HEK293T (cell line): Measurements from ENCODE around the gene DYNLRB1.

Experiments
- CTCF ChIA-PET: fragments of 350-600 bp; formaldehyde crosslinking; extraction: SDS; loops from one replicate; lab custom pipeline; 2021; ENCODE audit warnings: antibody characterized with exemption, inconsistent platforms; lab: Yijun Ruan, JAX
- POLR2A ChIA-PET: fragments of 350-600 bp; formaldehyde crosslinking; extraction: SDS; loops from one replicate; lab custom pipeline; 2020; ENCODE audit warnings: antibody characterized with exemption, inconsistent platforms; lab: Yijun Ruan, JAX
- DNase-seq: peaks from one replicate; pipeline ENCODE4 v3.0.0; 2012; ENCODE audit warnings: mixed read lengths; ENCODE audit errors: extremely low spot score
- ARNT ChIP-seq: fragments of 450-650 bp; IDR thresholded peaks from 2 replicates; pipeline ENCODE4 v1.6.1; 2017; ENCODE audit warnings: mild to moderate bottlenecking
- BHLHE40 ChIP-seq: fragments of 450-650 bp; IDR thresholded peaks from 2 replicates; pipeline ENCODE4 v1.6.1; 2016; ENCODE audit warnings: mild to moderate bottlenecking, moderate library complexity, borderline replicate concordance
- CTBP1 ChIP-seq: fragments of 450-650 bp; IDR thresholded peaks from 2 replicates; pipeline ENCODE4 v1.6.1; 2016; ENCODE audit warnings: borderline replicate concordance
- ELF4 ChIP-seq: fragments of 450-650 bp; IDR thresholded peaks from 2 replicates; pipeline ENCODE4 v1.6.1; 2017; ENCODE audit warnings: antibody characterized with exemption
- FOXA1 ChIP-seq: fragments of 450-650 bp; IDR thresholded peaks from 2 replicates; pipeline ENCODE4 v1.6.1; 2016; ENCODE audit warnings: mild to moderate bottlenecking
- FOXK2 ChIP-seq: fragments of 450-650 bp; IDR thresholded peaks from 2 replicates; pipeline ENCODE4 v1.6.1; 2016; ENCODE audit warnings: mild to moderate bottlenecking
- FOXM1 ChIP-seq: fragments of 450-650 bp; IDR thresholded peaks from 2 replicates; pipeline ENCODE4 v1.6.1; 2017; ENCODE audit warnings: mild to moderate bottlenecking, borderline replicate concordance
- HDGF ChIP-seq: fragments of 450-650 bp; IDR thresholded peaks from 2 replicates; pipeline ENCODE4 v1.6.1; 2017; ENCODE audit warnings: antibody characterized with exemption, borderline replicate concordance
- L3MBTL2 ChIP-seq: fragments of 450-650 bp; conservative IDR thresholded peaks from 2 replicates; pipeline ENCODE4 v1.6.1; 2016; ENCODE audit warnings: mild to moderate bottlenecking
- LEF1 ChIP-seq: fragments of 450-650 bp; IDR thresholded peaks from 2 replicates; pipeline ENCODE4 v1.6.1; 2017; ENCODE audit warnings: mild to moderate bottlenecking, borderline replicate concordance
- NFRKB ChIP-seq: fragments of 450-650 bp; IDR thresholded peaks from 2 replicates; pipeline ENCODE4 v1.6.1; 2016; ENCODE audit warnings: mild to moderate bottlenecking, moderate library complexity
- PKNOX1 ChIP-seq: fragments of 450-650 bp; IDR thresholded peaks from 2 replicates; pipeline ENCODE4 v1.6.1; 2016
- SP1 ChIP-seq: fragments of 450-650 bp; IDR thresholded peaks from 2 replicates; pipeline ENCODE4 v1.6.1; 2017
- SUZ12 ChIP-seq: fragments of 450-650 bp; IDR thresholded peaks from 2 replicates; pipeline ENCODE4 v1.6.1; 2016; ENCODE audit warnings: mild to moderate bottlenecking
- TARDBP ChIP-seq: fragments of 450-650 bp; IDR thresholded peaks from 2 replicates; pipeline ENCODE4 v1.6.1; 2016
- ZNF384 ChIP-seq: fragments of 450-650 bp; IDR thresholded peaks from 2 replicates; pipeline ENCODE4 v1.6.1; 2016

The DYNLRB1 gene

GRCh38 chr20:34582221-34582620 lies 66.0 kb downstream of the DYNLRB1 start:
- TF ChIP-seq TARDBP (no peak), NFRKB (no peak), ARNT (no peak), FOXA1 (no peak), SUZ12 (no peak), ELF4 (no peak), SP1 (no peak), BHLHE40 (no peak), FOXM1 (no peak), FOXK2 (no peak), PKNOX1 (no peak), ZNF384 (no peak), LEF1 (no peak), HDGF (no peak), L3MBTL2 (no peak), CTBP1 (no peak)
- no peak for DNase-seq
- CTCF ChIA-PET: no interaction called here
- POLR2A ChIA-PET: interaction anchor here (1.0 kb wide), 1 partner anchor 95 kb away, joined by 3 read pairs; the partner anchor contains the start of gene PIGU

- CTCF ChIA-PET: interaction anchor here (0.5 to 0.6 kb wide), 2 partner anchors 17 to 326 kb away, joined by 3 to 6 read pairs; no protein-coding TSS in a partner anchor
- no peak for DNase-seq
- TF ChIP-seq FOXM1 (no peak), SUZ12 (no peak), BHLHE40 (no peak), PKNOX1 (no peak), ARNT (no peak), L3MBTL2 (no peak), NFRKB (no peak)
- POLR2A ChIA-PET: interaction anchor here (1.0 to 1.9 kb wide), 2 partner anchors 67 to 94 kb away, joined by 3 to 8 read pairs; partner anchors contain the start of genes DYNLRB1 and PIGU
These were observed 66.7 kb downstream of the DYNLRB1 start for GRCh38 chr20:34582911-34583310.

- ChIA-PET CTCF (no interaction called here), POLR2A (interaction anchor here (1.9 kb wide), 1 partner anchor 68 kb away, joined by 8 read pairs; the partner anchor contains the start of gene DYNLRB1)
- TF ChIP-seq ARNT: no peak
- no peak for TF ChIP-seq LEF1
- TF ChIP-seq PKNOX1: no peak
- no peak for TF ChIP-seq NFRKB
- no peak for TF ChIP-seq FOXK2
- no peak for TF ChIP-seq CTBP1
- TF ChIP-seq BHLHE40: no peak
- TF ChIP-seq ZNF384: no peak
- TF ChIP-seq SP1: no peak
- no peak for TF ChIP-seq TARDBP
- no peak for TF ChIP-seq FOXM1
- TF ChIP-seq SUZ12: no peak
- no peak for TF ChIP-seq HDGF
- TF ChIP-seq L3MBTL2: no peak
- TF ChIP-seq ELF4: no peak
- TF ChIP-seq FOXA1: no peak
- no peak for DNase-seq
These were observed 67.3 kb downstream of the DYNLRB1 start for GRCh38 chr20:34583544-34583943.

GRCh38 chr20:34585019-34585418 lies 68.8 kb downstream of the DYNLRB1 start:
- TF ChIP-seq LEF1: no peak
- no peak for TF ChIP-seq PKNOX1
- no peak for TF ChIP-seq TARDBP
- TF ChIP-seq FOXM1: no peak
- TF ChIP-seq L3MBTL2: no peak
- DNase-seq: no peak
- POLR2A ChIA-PET: no interaction called here
- CTCF ChIA-PET: no interaction called here

GRCh38 chr20:34586488-34587163 lies 70.4 kb downstream of the DYNLRB1 start:
- POLR2A ChIA-PET: no interaction called here
- CTCF ChIA-PET: no interaction called here
- DNase-seq: no peak
- TF ChIP-seq SUZ12 (no peak), FOXA1 (no peak), ZNF384 (no peak), ELF4 (no peak), FOXM1 (no peak), NFRKB (no peak), PKNOX1 (no peak)
